Activated CD4-positive, alpha-beta T cell treated with anti-CD3 and anti-CD28 coated beads, Interleukin-10, Interleukin-2, amounts not matched to agents 100 ng/mL and 50 ng/mL, durations not matched to agents 16 hours and 8 hours (primary cell): ENCODE results near the gene NPIPA1.
"Not testable (repeated sequence)": the region's sequence is repeated elsewhere in the genome, so short reads cannot be mapped to it uniquely, and the experiment has no call there.

Experiments
- DNase-seq: peaks from one replicate; pipeline ENCODE4 v3.0.0-alpha.2; 2020

Gene NPIPA1

DNA sequence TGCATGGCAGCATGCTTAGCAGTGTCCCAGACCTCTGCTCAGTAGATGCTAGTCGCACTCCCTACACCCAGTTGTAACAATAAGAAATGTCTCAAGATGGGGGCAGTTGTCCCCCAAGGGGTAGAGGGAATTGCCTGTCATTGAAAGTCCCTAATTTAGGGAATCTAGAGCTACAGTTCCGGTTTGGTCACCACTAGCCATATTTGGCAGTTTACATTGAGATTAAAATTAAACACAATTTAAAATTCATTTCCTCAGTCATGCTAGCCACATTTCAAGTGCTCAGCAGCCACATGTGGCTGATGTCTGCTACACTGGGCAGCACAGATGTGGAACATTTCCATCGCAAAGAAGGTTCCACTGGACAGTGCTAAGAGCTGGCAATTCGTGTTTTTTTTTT lies 41.7 kb downstream of the NPIPA1 start:
- DNase-seq: not testable (repeated sequence)

DNA sequence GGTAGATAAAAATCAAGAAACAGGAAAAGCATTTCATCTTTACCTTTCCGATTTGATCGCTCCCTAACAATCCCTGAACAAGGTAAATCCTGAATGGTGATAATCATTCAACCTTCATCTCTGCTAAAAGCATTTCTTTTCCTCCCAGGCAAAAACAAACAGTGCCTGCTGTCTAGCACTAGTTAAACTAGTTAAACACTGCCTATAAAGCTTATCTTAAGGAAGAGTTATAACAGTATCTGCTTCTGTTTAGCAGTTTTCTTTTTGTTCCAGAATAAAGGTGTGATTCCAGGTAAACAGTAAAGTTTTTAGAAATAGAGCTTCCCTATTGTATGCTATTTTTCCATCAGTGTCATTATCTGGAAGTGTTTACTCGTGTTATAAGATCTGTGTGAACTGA lies 44.0 kb downstream of the NPIPA1 start:
- DNase-seq: not testable (repeated sequence)

DNA sequence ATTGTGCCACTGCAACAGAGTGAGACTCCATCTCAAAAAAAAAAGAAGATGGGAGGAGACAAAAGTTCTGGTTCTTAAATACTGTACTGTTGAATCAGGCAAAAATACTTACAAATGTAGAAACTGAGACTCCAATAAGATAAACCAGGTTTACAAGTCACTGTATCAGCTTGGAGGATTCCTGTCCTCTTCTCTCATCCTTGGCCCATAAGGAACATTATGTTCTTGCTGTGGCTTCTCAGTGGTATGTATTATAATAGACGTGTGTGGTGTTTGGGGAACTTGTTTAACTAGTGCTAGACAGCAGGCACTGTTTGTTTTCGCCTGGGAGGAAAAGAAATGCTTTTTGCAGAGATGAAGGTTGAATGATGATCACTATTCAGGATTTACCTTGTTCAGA lies 45.3 kb downstream of the NPIPA1 start:
- DNase-seq: not testable (repeated sequence)

DNA sequence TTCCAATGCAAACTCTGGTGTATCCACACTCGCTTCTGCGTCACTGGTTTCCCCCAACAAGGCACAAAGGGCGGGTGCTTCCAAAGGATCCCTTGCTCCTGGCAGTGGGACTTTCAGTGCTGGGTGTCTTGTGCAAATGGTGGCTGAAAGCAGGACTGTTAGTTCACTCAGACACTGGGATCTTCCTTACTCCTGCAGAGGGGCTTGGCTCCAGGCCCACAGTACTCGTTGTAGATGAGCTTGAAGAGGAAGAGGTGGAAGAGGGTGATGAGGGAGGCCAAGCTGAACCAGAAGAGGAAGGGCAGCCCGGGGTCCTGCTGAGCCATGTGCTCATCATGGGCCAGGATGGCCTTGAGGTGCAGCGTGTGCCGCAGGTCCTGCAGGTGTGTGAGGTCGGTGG lies 50.8 kb downstream of the NPIPA1 start:
- DNase-seq: not testable (repeated sequence)

DNA sequence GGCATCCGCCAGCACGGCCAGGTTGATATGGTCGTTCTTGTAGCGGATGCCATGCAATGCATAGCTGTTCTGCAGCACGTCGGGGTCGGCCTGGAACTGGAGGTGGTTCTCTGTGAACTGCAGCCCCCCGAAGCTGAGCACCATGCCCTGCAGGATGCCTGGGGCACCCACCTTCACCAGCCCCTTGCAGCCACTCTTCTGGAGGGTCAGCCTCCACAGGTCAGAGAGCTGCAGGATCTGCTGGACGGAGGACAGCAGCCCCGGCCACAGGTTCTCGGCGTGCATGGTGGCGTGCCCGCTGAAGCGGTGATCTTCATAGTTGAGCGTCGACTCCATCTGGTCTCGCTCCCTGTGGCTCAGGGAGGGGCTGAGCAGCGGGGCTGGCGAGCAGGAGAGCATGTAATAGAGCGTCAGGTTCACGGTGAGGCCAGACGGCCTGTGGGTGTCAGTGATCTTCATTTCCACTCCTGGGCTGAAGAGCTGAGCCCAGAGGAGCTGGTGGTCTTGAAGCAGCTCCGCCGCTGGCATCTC lies 51.5 kb downstream of the NPIPA1 start:
- DNase-seq: not testable (repeated sequence)

DNA sequence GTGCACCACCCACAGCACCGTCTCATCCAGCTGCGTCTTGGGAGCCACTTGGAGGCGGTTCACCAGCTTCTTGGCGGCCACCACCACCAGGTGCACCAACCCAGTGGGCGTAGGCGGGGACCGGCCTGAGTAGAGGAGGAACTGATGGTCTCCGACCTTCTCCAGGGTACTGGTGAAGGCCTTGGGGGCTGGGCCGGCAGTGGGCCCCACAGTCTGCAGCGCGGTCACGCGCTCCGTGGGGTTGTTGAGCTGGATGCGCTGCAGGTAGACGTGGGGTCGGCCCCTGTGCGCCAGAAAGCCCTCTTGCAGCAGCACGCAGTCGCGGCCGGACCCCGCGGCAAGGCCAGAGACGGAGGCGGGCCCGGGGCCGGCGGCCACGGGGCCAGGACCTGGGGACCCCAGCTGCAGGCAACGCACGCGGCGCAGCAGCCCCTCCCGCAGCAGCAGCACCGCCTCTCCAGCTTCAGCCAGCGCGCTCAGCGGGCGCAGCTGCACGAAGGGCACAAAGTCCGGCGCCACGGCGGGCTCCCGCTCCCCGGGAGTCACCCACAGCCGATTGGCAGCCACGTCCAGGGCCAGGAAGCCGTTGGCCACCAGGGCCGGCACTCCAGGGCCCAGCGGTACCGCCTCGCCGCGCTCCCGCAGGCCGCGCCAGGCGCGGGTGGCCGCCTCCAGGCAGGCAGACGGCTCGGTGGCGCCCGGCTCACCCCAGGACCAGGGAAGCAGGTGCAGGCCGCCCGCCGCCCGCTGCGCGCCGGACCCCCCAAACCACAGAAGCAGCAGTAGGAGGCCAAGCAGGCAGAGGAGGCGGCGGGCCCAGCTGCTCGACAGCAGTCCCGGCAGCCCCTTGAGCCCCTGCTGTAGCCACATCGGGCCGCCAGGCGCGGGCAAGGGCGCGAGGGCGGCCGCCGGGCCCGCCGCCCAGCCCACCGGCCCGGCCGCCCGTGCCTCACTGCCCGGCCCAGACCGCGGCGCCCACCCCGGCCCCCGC lies 52.3 kb downstream of the NPIPA1 start:
- not testable (repeated sequence) for DNase-seq

DNA sequence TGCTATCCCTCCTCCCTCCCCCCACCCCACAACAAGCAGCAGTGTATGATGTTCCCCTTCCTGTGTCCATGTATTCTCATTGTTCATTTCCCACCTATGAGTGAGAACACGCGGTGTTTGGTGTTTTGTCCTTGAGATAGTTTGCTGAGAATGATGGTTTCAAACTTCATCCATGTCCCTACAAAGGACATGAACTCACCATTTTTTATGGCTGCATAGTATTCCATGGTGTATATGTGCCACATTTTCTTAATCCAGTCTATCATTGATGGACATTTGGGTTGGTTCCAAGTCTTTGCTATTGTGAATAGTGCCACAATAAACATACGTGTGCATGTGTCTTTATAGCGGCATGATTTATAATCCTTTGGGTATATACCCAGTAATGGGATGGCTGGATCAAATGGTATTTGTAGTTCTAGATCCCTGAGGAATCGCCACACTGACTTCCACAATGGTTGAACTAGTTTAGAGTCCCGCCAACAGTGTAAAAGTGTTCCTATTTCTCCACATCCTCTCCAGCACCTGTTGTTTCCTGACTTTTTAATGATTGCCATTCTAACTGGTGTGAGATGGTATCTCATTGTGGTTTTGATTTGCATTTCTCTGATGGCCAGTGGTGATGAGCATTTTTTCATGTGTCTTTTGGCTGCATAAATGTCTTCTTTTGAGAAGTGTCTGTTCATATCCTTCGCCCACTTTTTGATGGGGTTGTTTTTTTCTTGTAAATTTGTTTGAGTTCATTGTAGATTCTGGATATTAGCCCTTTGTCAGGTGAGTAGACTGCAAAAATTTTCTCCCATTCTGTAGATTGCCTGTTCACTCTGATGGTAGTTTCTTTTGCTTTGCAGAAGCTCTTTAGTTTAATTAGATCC lies 56.3 kb downstream of the NPIPA1 start:
- not testable (repeated sequence) for DNase-seq

DNA sequence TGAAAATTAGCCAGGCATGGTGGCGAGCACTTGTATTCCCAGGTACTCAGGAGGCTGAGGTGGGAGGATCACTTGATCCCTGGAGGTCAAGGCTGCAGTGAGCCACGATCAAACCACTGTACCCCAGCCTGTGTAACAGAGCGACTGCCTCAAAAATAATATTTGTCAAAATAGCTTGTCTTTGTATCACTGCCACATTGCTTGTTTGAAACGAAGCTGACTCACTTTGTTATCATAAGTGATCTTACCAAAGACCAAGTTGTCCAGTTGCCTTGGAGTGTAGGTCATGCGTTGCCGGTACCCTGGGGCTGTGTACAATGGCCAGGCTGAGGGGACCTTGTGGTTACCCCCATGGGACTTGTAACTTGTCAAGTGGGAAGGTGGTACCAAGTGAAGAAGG lies 59.5 kb downstream of the NPIPA1 start:
- DNase-seq: not testable (repeated sequence)

DNA sequence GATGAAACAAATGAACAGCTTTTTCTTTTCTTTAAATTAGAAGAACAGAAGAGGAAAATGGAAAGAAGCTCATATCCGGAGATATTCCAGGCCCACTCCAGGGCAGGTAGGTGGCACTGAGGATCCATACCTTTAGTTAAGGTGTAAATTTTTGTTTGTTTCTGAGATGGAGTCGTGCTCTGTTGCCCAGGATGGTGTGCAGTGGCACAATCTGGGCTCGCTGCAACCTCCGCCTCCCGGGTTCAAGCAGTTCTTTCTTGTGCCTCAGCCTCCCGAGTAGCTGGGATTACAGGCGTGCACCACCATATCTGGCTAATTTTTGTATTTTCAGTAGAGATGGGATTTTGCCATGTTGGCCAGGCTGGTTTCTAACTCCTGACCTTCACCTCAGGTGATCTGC lies 61.1 kb downstream of the NPIPA1 start:
- not testable (repeated sequence) for DNase-seq

DNA sequence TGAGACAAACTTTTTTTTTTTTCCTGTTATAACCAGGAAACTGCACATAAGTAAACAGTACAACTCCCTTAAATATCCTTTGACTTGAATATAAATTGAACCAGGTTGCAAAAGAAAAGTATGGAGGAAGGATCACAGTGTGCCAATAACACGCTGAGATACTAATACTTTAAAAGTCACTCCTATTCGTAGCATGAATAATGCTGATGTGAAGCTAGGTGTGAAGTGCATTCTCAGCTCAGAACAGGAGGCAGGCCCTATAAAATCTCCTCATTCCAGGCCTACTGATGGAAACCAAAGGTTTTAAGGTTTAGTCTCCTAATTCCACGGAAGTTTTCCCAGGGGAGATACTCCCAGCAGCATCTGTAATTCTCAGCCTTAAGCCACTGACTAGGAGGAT lies 62.6 kb downstream of the NPIPA1 start:
- DNase-seq: not testable (repeated sequence)
